ENCODE results near the gene FTSJ3. TPM values are rescaled to one million over a fixed set of nuclear protein-coding genes. Genes with fewer than 3 reads are reported as not detected.

The FTSJ3 gene
- total RNA-seq, 1 experiment from 2014 or later, result 75.9 TPM

DNA sequence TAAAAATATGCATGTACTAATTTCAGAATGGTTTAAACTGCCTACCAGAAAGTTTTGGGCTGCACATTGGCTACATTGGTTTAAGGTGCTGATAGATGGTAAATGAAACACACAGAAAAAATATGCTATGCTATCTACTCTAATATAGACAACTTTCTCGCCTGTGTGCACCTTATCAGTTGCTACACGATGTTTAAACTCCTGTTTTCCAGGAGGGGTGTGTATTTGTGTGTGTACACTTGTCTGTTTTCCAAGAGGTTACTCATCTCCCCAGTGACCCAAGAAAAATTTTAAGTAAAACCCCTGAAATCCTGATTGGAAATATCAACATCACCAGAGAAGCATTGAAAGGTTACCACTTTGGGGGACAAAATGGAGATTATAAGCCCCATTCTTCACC is 21.9 kb downstream of the FTSJ3 start:
- no peaks in the 10 kb centered on the region; the same call in none of the 2 replicates for H3K36me3 ChIP-seq (ENCODE audit: control insufficient read depth, insufficient read depth, low read length)
- BruUV-seq (replicated peaks), result TSS peak; percentile 8
- Mint-ChIP-seq H3K4me3 (ENCODE audit: unreplicated experiment) (no peak overlapping the region), H3K36me3 (ENCODE audit: insufficient read depth, unreplicated experiment) (peaks cover 90% of the 10 kb centered on the region), H3K4me1 (ENCODE audit: low read depth, unreplicated experiment) (peaks cover 18% of the 10 kb centered on the region), H3K27me3 (ENCODE audit: insufficient read depth, unreplicated experiment) (no peaks in the 10 kb centered on the region), H3K9me3 (ENCODE audit: unreplicated experiment) (no peaks in the 10 kb centered on the region), H3K27ac (ENCODE audit: unreplicated experiment) (no peak overlapping the region)
- ChIA-PET POLR2A (no interaction called here), CTCF (no interaction called here)
- H3K4me1 ChIP-seq, result peaks cover 8% of the 10 kb centered on the region
- H3K4me3 ChIP-seq (ENCODE audit: low read depth, low read length), result no peak overlapping the region
- DNase-seq, result no peak
- H3K27me3 ChIP-seq (replicated peaks; ENCODE audit: control insufficient read depth, insufficient read depth, low read length), result no peaks in the 10 kb centered on the region
- no peak for TF ChIP-seq CTCF (IDR thresholded peaks at IDR 0.05; ENCODE audit: insufficient read depth in 1 of 2, low read depth in 1 of 2, low read length in 1 of 2, severe bottlenecking in 1 of 2, unreplicated experiment in 1 of 2)
- intact Hi-C loops (cut with micrococcal nuclease; ENCODE audit: unreplicated experiment), result no loop called here
- no peaks in the 10 kb centered on the region for H3K9me3 ChIP-seq

GRCh38 chr17:63804328-63804727 is 23.1 kb downstream of the FTSJ3 start:
- intact Hi-C loops (cut with micrococcal nuclease; ENCODE audit: unreplicated experiment), result no loop called here
- TF ChIP-seq CTCF (IDR thresholded peaks at IDR 0.05; ENCODE audit: insufficient read depth in 1 of 2, low read depth in 1 of 2, low read length in 1 of 2, severe bottlenecking in 1 of 2, unreplicated experiment in 1 of 2), result no peak
- H3K27me3 ChIP-seq (replicated peaks; ENCODE audit: control insufficient read depth, insufficient read depth, low read length), result no peaks in the 10 kb centered on the region
- no peak overlapping the region for H3K27ac Mint-ChIP-seq (ENCODE audit: unreplicated experiment)
- peaks cover 90% of the 10 kb centered on the region for H3K36me3 Mint-ChIP-seq (ENCODE audit: insufficient read depth, unreplicated experiment)
- H3K4me1 Mint-ChIP-seq (ENCODE audit: low read depth, unreplicated experiment), result peaks cover 13% of the 10 kb centered on the region
- H3K9me3 ChIP-seq, result no peaks in the 10 kb centered on the region
- no peak for DNase-seq
- no peaks in the 10 kb centered on the region for H3K27me3 Mint-ChIP-seq (ENCODE audit: insufficient read depth, unreplicated experiment)
- BruUV-seq (replicated peaks), result no TSS peak
- H3K4me3 ChIP-seq (ENCODE audit: low read depth, low read length), result no peak overlapping the region
- ChIA-PET POLR2A (no interaction called here), CTCF (no interaction called here)
- H3K9me3 Mint-ChIP-seq (ENCODE audit: unreplicated experiment), result no peaks in the 10 kb centered on the region
- H3K4me1 ChIP-seq, result peaks cover 8% of the 10 kb centered on the region
- no peaks in the 10 kb centered on the region; the same call in none of the 2 replicates for H3K36me3 ChIP-seq (ENCODE audit: control insufficient read depth, insufficient read depth, low read length)
- no peak overlapping the region for H3K4me3 Mint-ChIP-seq (ENCODE audit: unreplicated experiment)

DNA sequence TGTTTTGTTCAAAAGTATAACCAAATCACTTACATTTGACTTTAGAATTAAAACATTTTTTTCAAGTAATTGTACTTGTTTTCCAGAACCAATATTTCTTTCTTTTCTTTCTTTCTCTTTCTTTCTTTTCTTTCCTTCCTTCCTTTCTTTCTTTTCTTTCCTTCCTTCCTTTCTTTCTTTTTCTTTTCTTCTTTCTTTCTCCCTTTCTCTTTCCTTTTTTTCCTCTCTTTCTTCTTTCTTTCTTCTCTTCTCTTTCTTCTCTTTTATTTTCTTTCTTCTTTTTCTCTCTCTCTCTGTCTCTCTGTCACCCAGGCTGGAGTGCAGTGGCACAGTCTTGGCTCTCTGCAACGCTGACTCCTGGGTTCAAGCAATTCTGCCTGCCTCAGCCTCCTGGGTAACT is 26.7 kb downstream of the FTSJ3 start:
- Mint-ChIP-seq H3K4me1 (ENCODE audit: low read depth, unreplicated experiment) (no peaks in the 10 kb centered on the region), H3K9me3 (ENCODE audit: unreplicated experiment) (no peaks in the 10 kb centered on the region), H3K4me3 (ENCODE audit: unreplicated experiment) (no peak overlapping the region), H3K36me3 (ENCODE audit: insufficient read depth, unreplicated experiment) (peaks cover 89% of the 10 kb centered on the region), H3K27ac (ENCODE audit: unreplicated experiment) (no peak overlapping the region), H3K27me3 (ENCODE audit: insufficient read depth, unreplicated experiment) (no peaks in the 10 kb centered on the region)
- intact Hi-C loops (cut with micrococcal nuclease; ENCODE audit: unreplicated experiment), result no loop called here
- DNase-seq, result no peak
- no peak for TF ChIP-seq CTCF (IDR thresholded peaks at IDR 0.05; ENCODE audit: insufficient read depth in 1 of 2, low read depth in 1 of 2, low read length in 1 of 2, severe bottlenecking in 1 of 2, unreplicated experiment in 1 of 2)
- POLR2A ChIA-PET, result no interaction called here
- CTCF ChIA-PET, result no interaction called here
- no peak overlapping the region for H3K4me3 ChIP-seq (ENCODE audit: low read depth, low read length)
- H3K36me3 ChIP-seq (ENCODE audit: control insufficient read depth, insufficient read depth, low read length), result peaks cover 3% of the 10 kb centered on the region; the same call in 1 of the 2 replicates
- no peaks in the 10 kb centered on the region for H3K27me3 ChIP-seq (replicated peaks; ENCODE audit: control insufficient read depth, insufficient read depth, low read length)
- no peaks in the 10 kb centered on the region for H3K4me1 ChIP-seq
- H3K9me3 ChIP-seq, result no peaks in the 10 kb centered on the region
- BruUV-seq (replicated peaks), result no TSS peak

Measured in Caco-2 (cell line).